ENCODE results near the gene RNF111. TPM values are rescaled to one million over a fixed set of nuclear protein-coding genes. Genes with fewer than 3 reads are reported as not detected.

The RNF111 gene
- total and polyA plus RNA-seq, 2 of the 13 experiments (the other 11 are each of a cell fraction or from before 2014, with no cell fraction given), result 12.1 to 23.1 TPM

GRCh38 chr15:59029554-59029953 is 42.1 kb downstream of the RNF111 start:
- no peaks in the 10 kb centered on the region for H4K20me1 ChIP-seq (ENCODE audit: insufficient read depth, low read length)
- ChIA-PET POLR2A (no interaction called here), CTCF (ENCODE audit: low intra/inter-chr PET ratio, low total read pairs) (no interaction called here)
- in situ Hi-C loops (cut with HindIII; ENCODE audit: extremely low pct_ligation_motif_present, low pct_unique_long_range_greater_than_20kb) (no loop called here), intact Hi-C loops (cut with micrococcal nuclease; ENCODE audit: unreplicated experiment) (no loop called here)
- H3K27ac ChIP-seq (ENCODE audit: extremely low read length, insufficient read depth, low read length), result no peak overlapping the region
- no peak overlapping the region for H3K4me3 ChIP-seq (replicated peaks in 1 of 3; ENCODE audit: insufficient read depth in 1 of 3, low read depth in 2 of 3, low read length in 3 of 3)
- H3K4me1 ChIP-seq (ENCODE audit: insufficient read depth, low read length), result peaks cover 5% of the 10 kb centered on the region; the same call in 1 of the 2 replicates
- TF ChIP-seq ARHGAP35 (CRISPR knock-in tag; IDR thresholded peaks at IDR 0.05; ENCODE audit: borderline replicate concordance) (no peak), ZNF160 (CRISPR knock-in tag; IDR thresholded peaks at IDR 0.05) (no peak), ZFP41 (CRISPR knock-in tag; IDR thresholded peaks at IDR 0.05; ENCODE audit: borderline replicate concordance) (no peak)
- no TSS peak for BruUV-seq (replicated peaks)
- H3K79me2 ChIP-seq (ENCODE audit: insufficient read depth, low read length), result peaks cover 8% of the 10 kb centered on the region
- FAIRE-seq, result no peak
- ATAC-seq, result no peak
- no peak overlapping the region for H3K4me2 ChIP-seq (ENCODE audit: low read depth, low read length)
- H3K36me3 ChIP-seq (replicated peaks in 1 of 2; ENCODE audit: control insufficient read depth in 1 of 2, insufficient read depth in 2 of 2, low read length in 2 of 2), result peaks cover 5 to 30% of the 10 kb centered on the region in 2 experiments
- WGBS (ENCODE audit: low lambda C conversion rate), result 93% methylated on average over 1 of the region's 1 CpG
- no peak for DNase-seq (ENCODE audit: low spot score)
- no peaks in the 10 kb centered on the region for H3K9me3 ChIP-seq (ENCODE audit: low read length)
- no peak overlapping the region for H3K9ac ChIP-seq (ENCODE audit: insufficient read depth, low read depth, low read length)
- H3K27me3 ChIP-seq (ENCODE audit: control insufficient read depth in 1 of 2, insufficient read depth in 2 of 2, low read length in 2 of 2), result no peaks in the 10 kb centered on the region; a peak in 1 of 5 replicates
- H2AFZ ChIP-seq (ENCODE audit: low read length), result no peak overlapping the region

- 99% methylated on average over 3 of the region's 3 CpGs for WGBS (ENCODE audit: low lambda C conversion rate)
- Histone ChIP-seq H4K20me1 (ENCODE audit: insufficient read depth, low read length) (no peaks in the 10 kb centered on the region), H3K4me1 (ENCODE audit: insufficient read depth, low read length) (peaks cover 16% of the 10 kb centered on the region), H3K79me2 (ENCODE audit: insufficient read depth, low read length) (peaks cover 12% of the 10 kb centered on the region), H3K9me3 (ENCODE audit: low read length) (no peaks in the 10 kb centered on the region), H3K27ac (ENCODE audit: extremely low read length, insufficient read depth, low read length) (no peak overlapping the region), H3K4me3 (replicated peaks in 1 of 3; ENCODE audit: insufficient read depth in 1 of 3, low read depth in 2 of 3, low read length in 3 of 3) (no peak overlapping the region), H3K27me3 (ENCODE audit: control insufficient read depth in 1 of 2, insufficient read depth in 2 of 2, low read length in 2 of 2) (no peaks in the 10 kb centered on the region), H2AFZ (ENCODE audit: low read length) (no peak overlapping the region), H3K9ac (ENCODE audit: insufficient read depth, low read depth, low read length) (no peak overlapping the region), H3K36me3 (replicated peaks in 1 of 2; ENCODE audit: control insufficient read depth in 1 of 2, insufficient read depth in 2 of 2, low read length in 2 of 2) (peaks cover 6 to 35% of the 10 kb centered on the region in 2 experiments), H3K4me2 (ENCODE audit: low read depth, low read length) (no peak overlapping the region)
- ChIA-PET POLR2A (no interaction called here), CTCF (ENCODE audit: low intra/inter-chr PET ratio, low total read pairs) (no interaction called here)
- DNase-seq (ENCODE audit: low spot score) (peak; percentile 7), FAIRE-seq (no peak), ATAC-seq (no peak)
- intact Hi-C loops (cut with micrococcal nuclease; ENCODE audit: unreplicated experiment) (no loop called here), in situ Hi-C loops (cut with HindIII; ENCODE audit: extremely low pct_ligation_motif_present, low pct_unique_long_range_greater_than_20kb) (no loop called here)
- no TSS peak for BruUV-seq (replicated peaks)
- 0 out of 2 replicates have a peak, but pooled peaks have one; percentile 53 for TF ChIP-seq ZNF644 (CRISPR knock-in tag; IDR thresholded peaks at IDR 0.05; ENCODE audit: low read depth)
- TF ChIP-seq FOXA1 (IDR thresholded peaks at IDR 0.05), result no peak
- TF ChIP-seq FOXA1 (CRISPR knock-in tag; IDR thresholded peaks at IDR 0.05), result 0 out of 2 replicates have a peak, but pooled peaks have one; percentile 13
- TF ChIP-seq NRL (CRISPR knock-in tag; IDR thresholded peaks at IDR 0.05; ENCODE audit: borderline replicate concordance), result no peak
- 0 out of 2 replicates have a peak, but pooled peaks have one; percentile 39 for TF ChIP-seq HNF4G (IDR thresholded peaks at IDR 0.05; ENCODE audit: borderline replicate concordance, low read depth, low read length)
- TF ChIP-seq HNF4G (CRISPR knock-in tag; IDR thresholded peaks at IDR 0.05; ENCODE audit: borderline replicate concordance, low read depth), result no peak
- TF ChIP-seq MAX (IDR thresholded peaks at IDR 0.05), result no peak
- peak; percentile 62; the same call in 1 of the 2 replicates for TF ChIP-seq POGZ (CRISPR knock-in tag; IDR thresholded peaks at IDR 0.05)
- TF ChIP-seq ZMYM2 (CRISPR knock-in tag; IDR thresholded peaks at IDR 0.05), result 0 out of 2 replicates have a peak, but pooled peaks have one; percentile 57
- TF ChIP-seq GATAD2A (CRISPR knock-in tag; IDR thresholded peaks at IDR 0.05), result peak; percentile 41; the same call in 1 of the 2 replicates
- TF ChIP-seq, protein P1, sequence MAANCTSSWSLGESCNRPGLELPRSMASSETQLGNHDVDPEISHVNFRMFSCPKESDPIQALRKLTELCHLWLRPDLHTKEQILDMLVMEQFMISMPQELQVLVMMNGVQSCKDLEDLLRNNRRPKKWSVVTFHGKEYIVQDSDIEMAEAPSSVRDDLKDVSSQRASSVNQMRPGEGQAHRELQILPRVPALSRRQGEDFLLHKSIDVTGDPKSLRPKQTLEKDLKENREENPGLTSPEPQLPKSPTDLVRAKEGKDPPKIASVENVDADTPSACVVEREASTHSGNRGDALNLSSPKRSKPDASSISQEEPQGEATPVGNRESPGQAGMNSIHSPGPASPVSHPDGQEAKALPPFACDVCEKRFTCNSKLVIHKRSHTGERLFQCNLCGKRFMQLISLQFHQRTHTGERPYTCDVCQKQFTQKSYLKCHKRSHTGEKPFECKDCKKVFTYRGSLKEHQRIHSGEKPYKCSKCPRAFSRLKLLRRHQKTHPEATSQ (CRISPR knock-in tag; IDR thresholded peaks at IDR 0.05; ENCODE audit: borderline replicate concordance), result peak; percentile 95; the same call in 1 of the 2 replicates
- TF ChIP-seq HNF4A (CRISPR knock-in tag; IDR thresholded peaks at IDR 0.05), result peak; percentile 77
- TF ChIP-seq FOXA3 (CRISPR knock-in tag; IDR thresholded peaks at IDR 0.05), result 0 out of 2 replicates have a peak, but pooled peaks have one; percentile 6
- peak; percentile 84; the same call in 1 of the 2 replicates for TF ChIP-seq HOMEZ (CRISPR knock-in tag; IDR thresholded peaks at IDR 0.05; ENCODE audit: low read depth)
- peak; percentile 92 for TF ChIP-seq ZMYM4 (CRISPR knock-in tag; IDR thresholded peaks at IDR 0.05)
Measured at GRCh38 chr15:59035201-59035600, 47.7 kb downstream of the RNF111 start.
